LNCaP clone FGC (cell line): Measurements from ENCODE around the gene SLC1A2.

Experiments
- DNase-seq: peaks from one replicate; pipeline ENCODE4 v3.0.0-alpha.2; 2011; ENCODE audit warnings: low read depth
- H3K4me3 ChIP-seq: 2 replicates; pipeline ENCODE4 v1.5.1; 2011; ENCODE audit warnings: mild to moderate bottlenecking, low read depth, low read length, control low read depth
- TF ChIP-seq, protein P1 (sequence below): IDR thresholded peaks from 2 replicates; pipeline ENCODE4 v1.5.1; 2012; ENCODE audit warnings: mild to moderate bottlenecking; ENCODE audit not compliant: control insufficient read depth, insufficient read depth; ENCODE audit errors: extremely low read depth

Gene SLC1A2

DNA sequence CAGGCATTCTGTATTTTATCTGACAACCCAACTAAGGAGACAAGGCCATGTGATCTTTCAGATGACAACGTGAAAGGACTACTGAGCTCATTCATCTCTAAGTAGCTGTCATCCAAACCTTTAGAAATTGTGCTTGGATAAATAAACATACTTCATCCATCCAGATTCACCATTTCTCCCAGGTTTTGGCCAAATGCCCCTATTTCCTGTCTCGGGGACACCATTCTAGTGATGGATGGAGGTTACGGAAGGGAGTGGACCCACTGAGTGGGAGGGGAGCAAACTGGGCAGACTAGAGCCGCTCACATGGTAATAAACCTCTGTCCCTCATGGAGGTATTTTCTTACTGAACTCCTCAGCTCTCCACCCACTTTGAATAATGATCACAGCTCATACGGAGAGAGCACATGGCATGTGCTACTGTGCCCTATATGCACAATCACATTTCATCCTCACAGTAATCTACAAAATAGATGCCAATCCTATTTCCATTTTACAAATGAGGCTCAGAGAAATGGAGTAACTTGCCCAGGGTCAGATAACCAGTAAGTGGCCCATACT lies 114.4 kb downstream of the SLC1A2 start:
- DNase-seq = no peak
- TF ChIP-seq, protein P1, sequence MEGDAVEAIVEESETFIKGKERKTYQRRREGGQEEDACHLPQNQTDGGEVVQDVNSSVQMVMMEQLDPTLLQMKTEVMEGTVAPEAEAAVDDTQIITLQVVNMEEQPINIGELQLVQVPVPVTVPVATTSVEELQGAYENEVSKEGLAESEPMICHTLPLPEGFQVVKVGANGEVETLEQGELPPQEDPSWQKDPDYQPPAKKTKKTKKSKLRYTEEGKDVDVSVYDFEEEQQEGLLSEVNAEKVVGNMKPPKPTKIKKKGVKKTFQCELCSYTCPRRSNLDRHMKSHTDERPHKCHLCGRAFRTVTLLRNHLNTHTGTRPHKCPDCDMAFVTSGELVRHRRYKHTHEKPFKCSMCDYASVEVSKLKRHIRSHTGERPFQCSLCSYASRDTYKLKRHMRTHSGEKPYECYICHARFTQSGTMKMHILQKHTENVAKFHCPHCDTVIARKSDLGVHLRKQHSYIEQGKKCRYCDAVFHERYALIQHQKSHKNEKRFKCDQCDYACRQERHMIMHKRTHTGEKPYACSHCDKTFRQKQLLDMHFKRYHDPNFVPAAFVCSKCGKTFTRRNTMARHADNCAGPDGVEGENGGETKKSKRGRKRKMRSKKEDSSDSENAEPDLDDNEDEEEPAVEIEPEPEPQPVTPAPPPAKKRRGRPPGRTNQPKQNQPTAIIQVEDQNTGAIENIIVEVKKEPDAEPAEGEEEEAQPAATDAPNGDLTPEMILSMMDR = no peak
- no peak overlapping the region for H3K4me3 ChIP-seq

GRCh38 chr11:35304386-35304775 lies 115.0 kb downstream of the SLC1A2 start:
- no peak overlapping the region for H3K4me3 ChIP-seq
- DNase-seq = peak; percentile 93
- TF ChIP-seq, protein P1 = no peak

GRCh38 chr11:35303596-35304385 lies 115.6 kb downstream of the SLC1A2 start:
- no peak for DNase-seq
- H3K4me3 ChIP-seq = no peak overlapping the region
- TF ChIP-seq, protein P1 = no peak

GRCh38 chr11:35302398-35302797 lies 117.0 kb downstream of the SLC1A2 start:
- H3K4me3 ChIP-seq = no peak overlapping the region
- no peak for DNase-seq
- TF ChIP-seq, protein P1 = no peak

- DNase-seq = no peak
- TF ChIP-seq, protein P1 = no peak
- H3K4me3 ChIP-seq = no peak overlapping the region
Measured at GRCh38 chr11:35298369-35298768, 121.0 kb downstream of the SLC1A2 start.

GRCh38 chr11:35295751-35296150 lies 123.6 kb downstream of the SLC1A2 start:
- DNase-seq = no peak
- TF ChIP-seq, protein P1 = no peak
- no peak overlapping the region for H3K4me3 ChIP-seq
